SK-N-SH (cell line): Measurements from ENCODE around the gene B4GALT3. TPM values are rescaled to one million over a fixed set of nuclear protein-coding genes. Genes with fewer than 3 reads are reported as not detected.

Experiments used
- CTCF ChIA-PET: fragments of 300-600, 350-600 bp; formaldehyde crosslinking; extraction: SDS; loops from one replicate; lab custom pipeline; 2021; lab: Yijun Ruan, JAX
- POLR2A ChIA-PET: fragments of 350-600 bp; sonication (Branson Sonifier 250); formaldehyde crosslinking; extraction: SDS; loops from one replicate; lab custom pipeline; 2020; ENCODE audit warnings: antibody characterized with exemption, inconsistent platforms; lab: Yijun Ruan, JAX
- DNase-seq: peaks from one replicate; pipeline ENCODE4 v3.0.0; 2012
- H2AFZ ChIP-seq: fragments of 200-600 bp; sonication (generic); 2 replicates; pipeline ENCODE4 v1.8.1; 2016; ENCODE audit warnings: antibody characterized with exemption, mild to moderate bottlenecking, low read depth
- H3F3A ChIP-seq: fragments of 200-600 bp; sonication (generic); replicated peaks from 2 replicates; pipeline ENCODE3; 2016; ENCODE audit warnings: antibody characterized with exemption, mild to moderate bottlenecking; ENCODE audit not compliant: insufficient read depth
- H3K27ac ChIP-seq, 2 experiments: fragments of 200-500 bp in 1 of 2; fragments of 200-600 bp in 1 of 2; sonication (Bioruptor generic) in 1 of 2; sonication (generic), shearing (Covaris generic) in 1 of 2; 2 replicates each; pipeline versions ENCODE4 v1.5.1 to v1.6.1; 2014 to 2016; ENCODE audit warnings: low read depth in 2 of 2, inconsistent platforms in 1 of 2, low read length in 1 of 2, mild to moderate bottlenecking in 1 of 2, mixed read lengths in 1 of 2
- H3K27me3 ChIP-seq: fragments of 200-600 bp; sonication (generic), shearing (Covaris generic); 2 replicates; pipeline ENCODE4 v1.6.1; 2016; ENCODE audit warnings: mixed run types; ENCODE audit not compliant: insufficient read depth
- H3K36me3 ChIP-seq, 2 experiments: fragments of 200-500 bp in 1 of 2; fragments of 200-600 bp in 1 of 2; sonication (Bioruptor generic) in 1 of 2; sonication (generic) in 1 of 2; replicated peaks in 1 of 2; 2 replicates each; pipeline versions ENCODE3 to v1.5.1; 2014 to 2016; ENCODE audit warnings: low read length in 1 of 2, mild to moderate bottlenecking in 1 of 2; ENCODE audit not compliant: insufficient read depth in 2 of 2, control insufficient read depth in 1 of 2
- H3K4me1 ChIP-seq, 2 experiments: fragments of 200-500 bp in 1 of 2; fragments of 200-600 bp in 1 of 2; sonication (Bioruptor generic) in 1 of 2; sonication (generic), shearing (Covaris generic) in 1 of 2; 2 replicates each; pipeline versions ENCODE4 v1.5.1 to v1.6.1; 2014 to 2016; ENCODE audit warnings: low read depth in 1 of 2, low read length in 1 of 2, mixed run types in 1 of 2; ENCODE audit not compliant: insufficient read depth in 2 of 2, control insufficient read depth in 1 of 2
- H3K4me2 ChIP-seq: fragments of 200-600 bp; sonication (generic), shearing (Covaris generic); 2 replicates; pipeline ENCODE4 v1.6.1; 2017; ENCODE audit warnings: mixed run types
- H3K4me3 ChIP-seq, 2 experiments: fragments of 200-500 bp in 1 of 2; fragments of 200-600 bp in 1 of 2; sonication (Bioruptor generic) in 1 of 2; sonication (generic), shearing (Covaris generic) in 1 of 2; 2 replicates each; pipeline versions ENCODE4 v1.5.1 to v1.8.1; 2014 to 2016; ENCODE audit warnings: low read depth in 2 of 2, inconsistent platforms in 1 of 2, low read length in 1 of 2, mild to moderate bottlenecking in 1 of 2, mixed read lengths in 1 of 2, moderate library complexity in 1 of 2
- H3K79me2 ChIP-seq: fragments of 200-600 bp; sonication (generic); 2 replicates; pipeline ENCODE4 v1.8.1; 2017; ENCODE audit warnings: mild to moderate bottlenecking; ENCODE audit not compliant: insufficient read depth
- H3K9ac ChIP-seq: fragments of 200-600 bp; sonication (generic); 2 replicates; pipeline ENCODE4 v1.6.1; 2017; ENCODE audit warnings: mixed run types
- H3K9me2 ChIP-seq: fragments of 200-600 bp; sonication (generic); 2 replicates; pipeline ENCODE4 v1.6.1; 2017; ENCODE audit warnings: mixed run types
- H3K9me3 ChIP-seq: fragments of 200-600 bp; sonication (generic); 2 replicates; pipeline ENCODE4 v1.6.1; 2017; ENCODE audit warnings: mixed run types, mild to moderate bottlenecking, moderate library complexity
- H4K20me1 ChIP-seq: fragments of 200-600 bp; sonication (generic); 2 replicates; pipeline ENCODE4 v1.6.1; 2017; ENCODE audit warnings: mild to moderate bottlenecking, mixed run types; ENCODE audit not compliant: insufficient read depth
- CHD2 ChIP-seq: fragments of 150-350 bp; IDR thresholded peaks from 2 replicates; pipeline ENCODE4 v1.6.1; 2018; ENCODE audit warnings: low read length; ENCODE audit not compliant: partially characterized antibody
- ELF1 ChIP-seq: IDR thresholded peaks from 2 replicates; pipeline ENCODE4 v1.4.0; 2012
- EP300 ChIP-seq, 2 experiments: IDR thresholded peaks; 2 replicates each; pipeline versions ENCODE4 v1.4.0 to v1.6.1; 2012; ENCODE audit warnings: borderline replicate concordance in 1 of 2, low read depth in 1 of 2, low read length in 1 of 2
- FOSL2 ChIP-seq: IDR thresholded peaks from 2 replicates; pipeline ENCODE4 v1.4.0; 2012; ENCODE audit warnings: low read depth, mild to moderate bottlenecking, moderate library complexity, borderline replicate concordance
- FOXM1 ChIP-seq: IDR thresholded peaks from 2 replicates; pipeline ENCODE4 v1.4.0; 2012; ENCODE audit warnings: low read depth, mild to moderate bottlenecking
- GATA2 ChIP-seq: sonication (generic); formaldehyde crosslinking; IDR thresholded peaks from 2 replicates; pipeline ENCODE4 v1.5.0; 2020; ENCODE audit warnings: mild to moderate bottlenecking, missing genetic modification reagents
- MAX ChIP-seq: IDR thresholded peaks from 2 replicates; pipeline ENCODE4 v1.4.0; 2012; ENCODE audit warnings: low read depth
- MEF2A ChIP-seq: IDR thresholded peaks from 2 replicates; pipeline ENCODE4 v1.4.0; 2012; ENCODE audit warnings: low read depth, borderline replicate concordance
- MXI1 ChIP-seq: IDR thresholded peaks from 2 replicates; pipeline ENCODE4 v1.6.1; 2012; ENCODE audit warnings: mild to moderate bottlenecking, low read depth, low read length, improper control_type of control experiment
- POLR2AphosphoS5 ChIP-seq: IDR thresholded peaks from 2 replicates; pipeline ENCODE4 v1.6.1; 2012; ENCODE audit warnings: low read depth, low read length
- RCOR1 ChIP-seq: fragments of 150-350 bp; IDR thresholded peaks from 2 replicates; pipeline ENCODE4 v1.6.1; 2017; ENCODE audit warnings: antibody characterized with exemption, low read length
- SIN3A ChIP-seq: IDR thresholded peaks from 2 replicates; pipeline ENCODE4 v1.6.1; 2012; ENCODE audit warnings: low read depth, mild to moderate bottlenecking, low read length, moderate library complexity, borderline replicate concordance
- SMC3 ChIP-seq: IDR thresholded peaks from 2 replicates; pipeline ENCODE4 v1.6.1; 2012; ENCODE audit warnings: low read depth, low read length, improper control_type of control experiment
- TAF1 ChIP-seq: IDR thresholded peaks from 2 replicates; pipeline ENCODE4 v1.6.1; 2012; ENCODE audit warnings: low read depth, mild to moderate bottlenecking, low read length, moderate library complexity, borderline replicate concordance
- TCF12 ChIP-seq: IDR thresholded peaks from 2 replicates; pipeline ENCODE4 v1.4.0; 2012
- ZBTB33 ChIP-seq: IDR thresholded peaks from 2 replicates; pipeline ENCODE4 v1.4.0; 2012; ENCODE audit warnings: low read depth, borderline replicate concordance
- WGBS: methylation state at CpG from one replicate; pipeline ENCODE4 v1.1.6; 2017; ENCODE audit warnings: low lambda C conversion rate; 5-methylcytosine and 5-hydroxymethylcytosine counted together
- polyA plus RNA-seq, 3 experiments: library from polyadenylated mRNA; depleted of rRNA; stranded (reverse); fragments of >200 nt; gene quantifications; 2 replicates each; pipeline ENCODE4 v1.2.3, GENCODE V29; 2012

Gene B4GALT3
- polyA plus RNA-seq, 1 of the 3 experiments (the other 2 are of a cell fraction), result 56.5 TPM

- ChIA-PET POLR2A (interaction anchor here (0.6 to 1.5 kb wide), 6 partner anchors 11 to 529 kb away, joined by 3 to 7 read pairs (median 4); partner anchors contain the start of genes PPOX and TOMM40L), CTCF (interaction anchor here (0.8 to 7.0 kb wide), 6 partner anchors 11 to 184 kb away, joined by 3 to 62 read pairs (median 4); partner anchors contain the start of gene TOMM40L)
- H3K9ac ChIP-seq, result peak overlapping the region; percentile 66
- peaks cover 4% of the 10 kb centered on the region for H3F3A ChIP-seq
- H3K36me3 ChIP-seq, result peaks cover 0 to 4% of the 10 kb centered on the region in 2 experiments
- H3K9me3 ChIP-seq, result no peaks in the 10 kb centered on the region
- H3K27ac ChIP-seq, result peak overlapping the region; percentile 84 to 99
- peak overlapping the region; percentile 42 to 57 for H3K4me3 ChIP-seq
- no peak for DNase-seq
- no peaks in the 10 kb centered on the region for H3K9me2 ChIP-seq
- H2AFZ ChIP-seq, result peak overlapping the region; percentile 94
- no peaks in the 10 kb centered on the region for H4K20me1 ChIP-seq
- WGBS, result 56% methylated on average over 11 of the region's 11 CpGs
- peaks cover 5% of the 10 kb centered on the region for H3K79me2 ChIP-seq
- no peaks in the 10 kb centered on the region for H3K27me3 ChIP-seq
- H3K4me2 ChIP-seq, result peak overlapping the region; percentile 79
- 0 out of 4 replicates have a peak, but pooled peaks of 1 of the 2 experiments have one; percentile 17 for TF ChIP-seq EP300 (IDR thresholded peaks at IDR 0.05; ENCODE audit: borderline replicate concordance in 1 of 2, low read depth in 1 of 2, low read length in 1 of 2)
- TF ChIP-seq POLR2AphosphoS5, result no peak
- peaks cover 28 to 75% of the 10 kb centered on the region in 2 experiments for H3K4me1 ChIP-seq
Observed at GRCh38 chr1:161197560-161198193, 20.4 kb upstream of the B4GALT3 start.

GRCh38 chr1:161196521-161197451 is 19.5 kb upstream of the B4GALT3 start:
- POLR2A ChIA-PET, result interaction anchor here (0.5 to 1.5 kb wide), 8 partner anchors 12 to 779 kb away, joined by 3 to 7 read pairs (median 4); partner anchors contain the start of genes PPOX, TOMM40L and UFC1

More at GRCh38 chr1:161196521-161197451, 19.5 kb upstream of the B4GALT3 start:
- Histone ChIP-seq H3K27me3 (no peaks in the 10 kb centered on the region), H3K9ac (peak overlapping the region; percentile 66), H3K4me2 (peak overlapping the region; percentile 79), H4K20me1 (no peaks in the 10 kb centered on the region), H3K4me3 (peak overlapping the region; percentile 42 to 57), H3K27ac (peak overlapping the region; percentile 84 to 99), H3K9me3 (no peaks in the 10 kb centered on the region), H3K9me2 (no peaks in the 10 kb centered on the region), H3K36me3 (peaks cover 0 to 9% of the 10 kb centered on the region in 2 experiments), H3K79me2 (no peaks in the 10 kb centered on the region), H3K4me1 (peaks cover 28 to 75% of the 10 kb centered on the region in 2 experiments), H3F3A (peaks cover 4% of the 10 kb centered on the region), H2AFZ (peak overlapping the region; percentile 94)
- CTCF ChIA-PET, result interaction anchor here (0.8 to 7.0 kb wide), 6 partner anchors 14 to 184 kb away, joined by 3 to 62 read pairs (median 4); partner anchors contain the start of gene TOMM40L
- 43% methylated on average over 19 of the region's 27 CpGs for WGBS
- DNase-seq, result peak; percentile 88
- TF ChIP-seq TAF1 (peak; percentile 67), ELF1 (no peak), MEF2A (no peak), TCF12 (peak; percentile 77), MXI1 (peak; percentile 92), CHD2 (peak; percentile 57), FOSL2 (no peak), FOXM1 (no peak), EP300 (IDR thresholded peaks at IDR 0.05; ENCODE audit: borderline replicate concordance in 1 of 2, low read depth in 1 of 2, low read length in 1 of 2) (0 out of 4 replicates have a peak, but pooled peaks of 1 of the 2 experiments have one; percentile 50), SIN3A (no peak), GATA2 (CRISPR knock-in tag) (no peak), POLR2AphosphoS5 (peak; percentile 77), MAX (peak; percentile 77), RCOR1 (0 out of 2 replicates have a peak, but pooled peaks have one; percentile 21), ZBTB33 (no peak), SMC3 (0 out of 2 replicates have a peak, but pooled peaks have one; percentile 16)
